Chondrocyte (in vitro differentiated cells): ENCODE results near the gene TBC1D7. TPM values are rescaled to one million over a fixed set of nuclear protein-coding genes. Genes with fewer than 3 reads are reported as not detected.

Experiments
- DNase-seq: peaks from one replicate; pipeline ENCODE4 v3.0.0; 2021; ENCODE audit warnings: mixed read lengths, low spot score
- H3K27ac Mint-ChIP-seq: one replicate; pipeline ENCODE4 v1.8.0; 2021; ENCODE audit warnings: mild to moderate bottlenecking, moderate library complexity, mixed read lengths; ENCODE audit not compliant: unreplicated experiment
- H3K27me3 Mint-ChIP-seq: 2 replicates; pipeline ENCODE4 v1.8.0; 2021; ENCODE audit warnings: low read depth, mixed read lengths
- H3K36me3 Mint-ChIP-seq: 2 replicates; pipeline ENCODE4 v1.8.0; 2021; ENCODE audit warnings: low read depth, mixed read lengths
- H3K4me1 Mint-ChIP-seq: 2 replicates; pipeline ENCODE4 v1.8.0; 2021; ENCODE audit warnings: low read depth, mild to moderate bottlenecking, mixed read lengths
- H3K4me3 Mint-ChIP-seq: one replicate; pipeline ENCODE4 v1.8.0; 2021; ENCODE audit warnings: mild to moderate bottlenecking, moderate library complexity, mixed read lengths; ENCODE audit not compliant: unreplicated experiment
- H3K9me3 Mint-ChIP-seq: 2 replicates; pipeline ENCODE4 v1.8.0; 2021; ENCODE audit warnings: low read depth, mixed read lengths
- total RNA-seq: library from RNA; stranded (reverse); gene quantifications from 3 replicates; pipeline ENCODE4 v1.2.1, GENCODE V29; 2021
- TF ChIP-seq, protein P1 (sequence below): fragments of 200-600 bp; sonication (generic); IDR thresholded peaks from 2 replicates; pipeline ENCODE4 v1.5.0; 2021; ENCODE audit warnings: antibody characterized with exemption, mild to moderate bottlenecking, moderate library complexity

The TBC1D7 gene
- total RNA-seq, 1 donor from 2014 or later, result 19.4 TPM

DNA sequence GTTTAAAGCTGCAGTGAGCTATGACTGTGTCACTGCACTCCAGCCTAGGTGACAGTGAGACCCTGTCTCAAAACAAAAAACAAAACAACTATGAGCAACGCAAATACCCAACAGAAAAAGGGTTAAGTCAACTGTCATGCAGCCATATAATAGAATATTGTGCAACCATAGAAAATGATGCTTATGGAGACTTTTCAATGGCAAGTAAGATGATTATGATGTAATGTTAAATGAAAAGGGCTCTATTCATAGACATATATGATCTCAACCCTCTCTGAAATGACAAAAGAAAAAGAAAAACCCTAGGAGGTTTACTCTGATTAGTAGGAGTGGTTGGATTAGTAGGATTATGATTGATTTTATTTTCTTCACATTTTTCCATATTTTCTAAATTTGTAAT lies 41.3 kb upstream of the TBC1D7 start:
- TF ChIP-seq, protein P1, sequence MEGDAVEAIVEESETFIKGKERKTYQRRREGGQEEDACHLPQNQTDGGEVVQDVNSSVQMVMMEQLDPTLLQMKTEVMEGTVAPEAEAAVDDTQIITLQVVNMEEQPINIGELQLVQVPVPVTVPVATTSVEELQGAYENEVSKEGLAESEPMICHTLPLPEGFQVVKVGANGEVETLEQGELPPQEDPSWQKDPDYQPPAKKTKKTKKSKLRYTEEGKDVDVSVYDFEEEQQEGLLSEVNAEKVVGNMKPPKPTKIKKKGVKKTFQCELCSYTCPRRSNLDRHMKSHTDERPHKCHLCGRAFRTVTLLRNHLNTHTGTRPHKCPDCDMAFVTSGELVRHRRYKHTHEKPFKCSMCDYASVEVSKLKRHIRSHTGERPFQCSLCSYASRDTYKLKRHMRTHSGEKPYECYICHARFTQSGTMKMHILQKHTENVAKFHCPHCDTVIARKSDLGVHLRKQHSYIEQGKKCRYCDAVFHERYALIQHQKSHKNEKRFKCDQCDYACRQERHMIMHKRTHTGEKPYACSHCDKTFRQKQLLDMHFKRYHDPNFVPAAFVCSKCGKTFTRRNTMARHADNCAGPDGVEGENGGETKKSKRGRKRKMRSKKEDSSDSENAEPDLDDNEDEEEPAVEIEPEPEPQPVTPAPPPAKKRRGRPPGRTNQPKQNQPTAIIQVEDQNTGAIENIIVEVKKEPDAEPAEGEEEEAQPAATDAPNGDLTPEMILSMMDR, result no peak
- no peaks in the 10 kb centered on the region for H3K36me3 Mint-ChIP-seq

DNA sequence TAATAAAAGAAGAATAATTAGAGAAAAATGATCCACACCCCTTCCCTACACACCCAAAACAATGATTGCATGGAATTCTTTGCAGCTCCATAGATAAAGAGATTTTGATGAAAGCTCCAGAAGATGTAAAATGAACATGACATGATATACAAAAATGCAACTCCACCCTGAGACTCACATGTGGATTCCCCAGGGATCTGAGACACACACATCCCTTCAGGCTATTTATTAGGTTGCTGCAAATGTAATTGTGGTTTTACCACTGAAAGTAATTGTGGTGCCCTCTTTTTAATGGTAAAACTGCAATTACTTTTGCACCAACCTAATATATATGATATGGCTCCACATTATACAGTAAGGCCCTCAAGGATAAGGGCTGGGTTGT lies 40.4 kb upstream of the TBC1D7 start:
- Mint-ChIP-seq H3K27ac (no peak overlapping the region), H3K27me3 (no peaks in the 10 kb centered on the region), H3K9me3 (no peaks in the 10 kb centered on the region), H3K4me3 (no peak overlapping the region), H3K4me1 (peaks cover 28% of the 10 kb centered on the region), H3K36me3 (peaks cover 2% of the 10 kb centered on the region)
- no peak for DNase-seq
- TF ChIP-seq, protein P1, result no peak

More for the DNA sequence above, 41.3 kb upstream of the TBC1D7 start:
- H3K27me3 Mint-ChIP-seq, result no peaks in the 10 kb centered on the region
- peaks cover 30% of the 10 kb centered on the region for H3K4me1 Mint-ChIP-seq
- no peak overlapping the region for H3K4me3 Mint-ChIP-seq
- no peak overlapping the region for H3K27ac Mint-ChIP-seq
- no peak for DNase-seq
- no peaks in the 10 kb centered on the region for H3K9me3 Mint-ChIP-seq

DNA sequence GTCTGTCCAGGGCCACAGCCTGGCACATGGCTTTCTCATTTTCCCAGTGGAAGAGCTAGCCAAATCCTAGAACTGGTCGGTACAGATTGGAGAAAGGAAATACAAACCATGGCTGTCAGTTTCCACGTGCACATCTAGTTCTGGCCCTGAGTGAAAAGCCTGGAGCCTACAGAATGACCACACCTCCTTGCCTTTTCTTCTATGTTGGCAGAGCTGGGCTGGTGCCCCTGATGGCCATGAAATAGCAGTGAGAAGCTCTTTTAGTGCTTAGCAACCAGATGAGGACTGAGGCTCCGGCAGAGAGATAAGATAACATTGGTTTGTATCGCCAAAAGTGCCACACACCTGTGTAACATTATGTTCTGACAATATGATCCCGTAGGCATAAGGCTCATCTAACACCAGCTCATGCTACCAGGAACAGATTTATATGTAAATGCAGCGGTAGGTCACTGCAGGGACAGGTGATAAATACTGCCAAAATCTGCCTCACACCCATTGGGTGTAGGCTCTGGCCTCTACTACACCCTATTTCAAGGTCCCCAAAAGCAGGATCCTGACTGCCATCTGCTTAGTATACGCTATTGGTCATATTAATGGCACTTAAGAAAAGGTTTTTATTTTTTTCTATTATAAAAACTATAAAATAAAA lies 39.9 kb upstream of the TBC1D7 start:
- TF ChIP-seq, protein P1, result no peak
- Mint-ChIP-seq H3K9me3 (no peaks in the 10 kb centered on the region), H3K27ac (peak overlapping the region; percentile 27), H3K4me3 (no peak overlapping the region), H3K27me3 (no peaks in the 10 kb centered on the region), H3K36me3 (peaks cover 2% of the 10 kb centered on the region), H3K4me1 (peaks cover 22% of the 10 kb centered on the region)
- DNase-seq, result no peak

DNA sequence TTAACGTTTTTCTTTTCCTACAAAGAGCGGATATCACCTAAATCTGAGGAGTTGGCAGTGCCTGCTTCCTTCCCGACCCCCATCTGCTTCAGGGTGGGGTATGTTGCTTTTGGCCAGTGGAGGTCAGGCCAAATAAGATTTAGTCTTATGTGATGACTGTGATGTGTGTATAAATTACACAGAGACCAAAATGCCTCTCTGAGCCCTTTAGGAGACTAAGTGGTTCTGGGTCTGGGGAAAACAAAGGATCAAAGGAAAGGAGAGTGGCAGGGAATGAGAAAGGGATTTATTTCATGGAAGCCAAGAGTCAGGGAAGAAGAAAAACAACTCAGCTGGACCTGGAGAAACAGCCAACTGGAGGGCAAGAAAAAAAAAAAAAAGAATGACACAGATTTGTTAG lies 39.1 kb upstream of the TBC1D7 start:
- Mint-ChIP-seq H3K27ac (no peak overlapping the region), H3K4me3 (no peak overlapping the region), H3K27me3 (no peaks in the 10 kb centered on the region), H3K36me3 (peaks cover 2% of the 10 kb centered on the region), H3K9me3 (no peaks in the 10 kb centered on the region), H3K4me1 (peaks cover 14% of the 10 kb centered on the region)
- TF ChIP-seq, protein P1, result no peak
- no peak for DNase-seq

DNA sequence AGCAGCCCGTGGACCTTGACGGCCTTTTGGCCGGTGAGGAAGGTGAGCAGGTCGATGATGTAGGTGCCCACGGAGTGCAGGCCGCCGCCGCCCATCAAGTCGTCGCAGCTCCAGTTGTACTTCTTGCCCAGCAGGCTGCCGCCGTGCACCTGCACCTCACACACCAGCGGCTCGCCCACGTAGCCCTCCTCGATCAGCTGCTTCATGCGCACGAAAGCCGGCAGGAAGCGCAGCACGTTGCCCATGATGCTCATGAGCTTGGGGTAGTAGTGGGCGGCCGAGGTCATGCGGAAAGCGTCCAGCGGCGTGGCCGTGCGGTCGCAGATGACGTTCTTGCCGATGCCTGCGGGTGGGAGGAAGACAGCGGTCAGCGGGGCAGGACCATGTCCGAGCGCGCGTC lies 37.0 kb upstream of the TBC1D7 start:
- no peak overlapping the region for H3K27ac Mint-ChIP-seq
- H3K9me3 Mint-ChIP-seq, result no peaks in the 10 kb centered on the region
- TF ChIP-seq, protein P1, result no peak
- peak; percentile 88 for DNase-seq
- peaks cover 2% of the 10 kb centered on the region for H3K36me3 Mint-ChIP-seq
- peaks cover 15% of the 10 kb centered on the region for H3K4me1 Mint-ChIP-seq
- H3K4me3 Mint-ChIP-seq, result no peak overlapping the region
- no peaks in the 10 kb centered on the region for H3K27me3 Mint-ChIP-seq
